ENCODE measurements around the gene KLK2.
A peak's percentile ranks its signal among the peaks of the same experiment; 100 is the strongest.

The KLK2 gene

GRCh38 chr19:50873056-50873455, at the start of gene KLK2:
KLK2 (plus strand) TSS chr19:50873439; CDS start chr19:50873474, 35 bp downstream.
- DNase-seq (ENCODE audit: low read depth, low spot score): no peak

GRCh38 chr19:50826492-50827240, 46.6 kb upstream of the KLK2 start:
- no peak for DNase-seq (ENCODE audit: low read depth, low spot score)

- DNase-seq (ENCODE audit: low read depth, low spot score): no peak
These were observed 45.8 kb upstream of the KLK2 start for GRCh38 chr19:50827476-50827875.

GRCh38 chr19:50829801-50830200, 43.4 kb upstream of the KLK2 start:
- DNase-seq (ENCODE audit: low read depth, low spot score): no peak

- no peak for DNase-seq (ENCODE audit: low read depth, low spot score)
These were observed 42.8 kb upstream of the KLK2 start for GRCh38 chr19:50830266-50831025.

- no peak for DNase-seq (ENCODE audit: low read depth, low spot score)
These were observed 42.2 kb upstream of the KLK2 start for GRCh38 chr19:50831026-50831396.

GRCh38 chr19:50832666-50833065, 40.6 kb upstream of the KLK2 start:
- no peak for DNase-seq (ENCODE audit: low read depth, low spot score)

GRCh38 chr19:50833117-50833801, 40.0 kb upstream of the KLK2 start, which contains the start of gene KLK15:
KLK15 (minus strand) TSS chr19:50833574; CDS start chr19:50831492, 2,082 bp downstream.
- no peak for DNase-seq (ENCODE audit: low read depth, low spot score)

- no peak for DNase-seq (ENCODE audit: low read depth, low spot score)
These were observed 39.5 kb upstream of the KLK2 start for GRCh38 chr19:50833802-50834167.

GRCh38 chr19:50835103-50835784, 38.0 kb upstream of the KLK2 start:
- DNase-seq (ENCODE audit: low read depth, low spot score): peak; percentile 25

GRCh38 chr19:50835785-50836542, 37.3 kb upstream of the KLK2 start:
- DNase-seq (ENCODE audit: low read depth, low spot score): peak; percentile 65

GRCh38 chr19:50836543-50837195, 36.6 kb upstream of the KLK2 start:
- DNase-seq (ENCODE audit: low read depth, low spot score): no peak

- no peak for DNase-seq (ENCODE audit: low read depth, low spot score)
These were observed 35.9 kb upstream of the KLK2 start for GRCh38 chr19:50837300-50837699.

- peak; percentile 49 for DNase-seq (ENCODE audit: low read depth, low spot score)
These were observed 35.0 kb upstream of the KLK2 start for GRCh38 chr19:50838239-50838638.

- DNase-seq (ENCODE audit: low read depth, low spot score): no peak
These were observed 33.3 kb upstream of the KLK2 start for GRCh38 chr19:50839712-50840655.

GRCh38 chr19:50842130-50842529, 31.1 kb upstream of the KLK2 start:
- DNase-seq (ENCODE audit: low read depth, low spot score): no peak

GRCh38 chr19:50843205-50843604, 30.0 kb upstream of the KLK2 start:
- no peak for DNase-seq (ENCODE audit: low read depth, low spot score)

- no peak for DNase-seq (ENCODE audit: low read depth, low spot score)
These were observed 29.5 kb upstream of the KLK2 start for GRCh38 chr19:50843701-50844221.

- DNase-seq (ENCODE audit: low read depth, low spot score): peak; percentile 74
These were observed 28.8 kb upstream of the KLK2 start for GRCh38 chr19:50844296-50844935.
